8988T (cell line): ENCODE results near the gene ARL4A.

Experiments
- DNase-seq: peaks from one replicate; pipeline ENCODE4 v3.0.0; 2011

ARL4A gene

GRCh38 chr7:12727455-12728191, 40.2 kb downstream of the ARL4A start:
- no peak for DNase-seq

DNA sequence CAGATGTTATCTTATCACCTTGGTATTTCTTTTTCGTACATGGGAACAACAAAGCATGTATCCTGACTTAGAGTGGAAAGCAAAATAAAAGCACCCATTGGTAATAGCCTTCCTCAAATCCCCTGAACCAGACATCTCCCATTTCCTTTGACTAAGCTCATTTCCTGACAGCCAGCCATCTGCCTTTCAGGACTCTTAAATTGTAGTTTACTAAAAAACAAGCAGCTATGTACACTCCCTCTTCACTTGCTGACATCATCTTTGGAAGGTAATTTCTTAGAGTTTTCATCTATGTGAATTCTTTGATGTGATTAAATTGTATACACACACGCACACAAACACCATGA, 40.7 kb downstream of the ARL4A start:
- DNase-seq = no peak

GRCh38 chr7:12729112-12729511, 41.7 kb downstream of the ARL4A start:
- DNase-seq = no peak

DNA sequence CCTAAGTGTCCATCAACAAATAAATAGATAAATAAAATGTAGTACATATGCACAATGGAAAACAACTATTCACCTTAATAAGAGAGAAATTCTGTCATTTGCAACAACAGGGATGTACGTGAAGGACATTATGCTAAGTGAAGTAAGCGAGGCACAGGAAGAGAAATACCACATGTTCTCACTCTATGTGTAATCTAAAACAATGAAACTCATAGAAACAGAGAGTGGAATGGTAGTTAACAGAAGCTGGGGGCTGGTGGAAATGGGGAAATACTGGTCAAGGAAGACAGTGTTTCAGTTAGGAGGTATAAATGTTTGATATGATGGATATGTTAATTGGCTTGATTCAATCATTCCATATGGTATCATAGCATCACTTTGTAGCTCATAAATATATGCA, 43.1 kb downstream of the ARL4A start:
- DNase-seq = no peak

GRCh38 chr7:12731214-12731656, 43.8 kb downstream of the ARL4A start:
- DNase-seq = no peak

DNA sequence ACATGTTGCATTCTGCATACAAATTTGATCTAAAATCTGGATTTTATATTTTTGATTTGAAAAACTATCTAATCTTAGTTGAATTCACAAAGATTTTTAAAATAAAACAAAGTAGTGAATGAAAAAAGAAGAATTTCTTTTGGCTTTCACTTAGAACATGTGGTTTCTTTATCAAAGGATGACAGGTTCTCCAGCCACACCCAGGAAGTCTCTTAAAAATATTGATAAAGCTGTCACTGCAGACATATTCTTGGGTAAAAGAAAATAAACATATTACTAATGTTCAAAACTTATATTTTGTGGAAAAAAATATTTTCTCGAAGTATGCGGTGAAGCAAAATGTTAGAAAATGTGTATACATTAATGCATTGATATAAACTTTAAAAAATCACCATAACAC, 44.3 kb downstream of the ARL4A start:
- DNase-seq = no peak

- DNase-seq = no peak
Measured at GRCh38 chr7:12732428-12732827, 45.0 kb downstream of the ARL4A start.

DNA sequence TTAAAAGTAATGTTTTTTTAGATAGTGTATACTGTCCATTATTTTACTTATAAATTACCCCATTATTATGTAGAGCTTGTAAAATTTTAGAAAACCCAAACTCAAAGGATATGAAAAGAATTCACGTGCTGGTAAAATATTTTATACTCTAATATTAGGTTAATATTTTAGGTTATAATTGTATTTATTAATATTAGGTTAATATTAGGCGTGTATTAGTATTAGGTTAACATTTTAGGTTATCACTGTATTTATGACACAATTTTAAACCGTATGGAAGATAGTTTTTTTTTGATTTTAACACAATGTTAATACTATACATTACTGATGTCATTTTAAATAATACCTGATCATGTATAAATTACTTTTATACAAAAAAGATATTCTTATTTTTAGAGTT, 48.5 kb downstream of the ARL4A start:
- DNase-seq = no peak

GRCh38 chr7:12737373-12737772, 49.9 kb downstream of the ARL4A start:
- no peak for DNase-seq

DNA sequence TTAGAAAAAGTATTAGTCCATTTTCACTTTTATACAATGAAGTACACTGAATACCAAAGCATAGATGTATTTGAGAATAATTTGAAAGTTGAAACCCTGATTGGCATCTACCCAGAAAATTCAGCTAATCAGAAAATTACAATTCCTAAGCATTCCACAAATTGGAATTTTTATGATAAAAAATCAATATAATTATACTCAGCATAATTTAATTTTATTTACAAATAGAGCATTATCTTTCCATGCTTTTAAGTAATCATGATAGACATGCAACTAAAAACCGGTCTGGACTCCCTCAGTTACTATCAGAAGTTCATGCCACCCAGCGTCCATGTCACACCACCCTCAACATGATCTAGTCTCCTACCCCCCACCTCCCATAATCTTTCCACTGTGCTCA, 50.4 kb downstream of the ARL4A start:
- no peak for DNase-seq

DNA sequence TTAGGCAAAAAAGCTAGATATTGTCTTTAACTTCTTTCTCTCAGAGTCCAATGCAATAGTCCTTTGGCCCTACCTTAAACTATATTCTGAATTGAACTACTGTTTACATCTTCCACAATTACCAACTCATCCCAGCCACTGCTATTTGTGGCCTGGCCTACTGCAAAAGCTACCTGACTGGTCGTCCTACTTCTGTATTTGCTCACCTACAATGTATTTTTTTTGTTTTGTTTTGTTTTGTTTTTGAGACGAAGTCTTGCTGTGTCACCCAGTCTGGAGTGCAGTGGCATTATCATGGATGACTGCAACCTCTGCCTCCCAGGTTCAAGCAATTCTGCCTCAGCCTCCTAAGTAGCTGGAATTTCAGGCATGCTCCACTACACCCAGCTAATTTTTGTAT, 51.2 kb downstream of the ARL4A start:
- DNase-seq = no peak
